Measurements from ENCODE around the gene CRAT. TPM values are rescaled to one million over a fixed set of nuclear protein-coding genes. Genes with fewer than 3 reads are reported as not detected.
A peak's percentile ranks its signal among the peaks of the same experiment; 100 is the strongest.
"Not testable (repeated sequence)": the region's sequence is repeated elsewhere in the genome, so short reads cannot be mapped to it uniquely, and the experiment has no call there.

CRAT gene
- total and polyA plus RNA-seq, 2 donors (not counting 1 experiment from before 2014, with no cell fraction given): 34.0 to 45.1 TPM

DNA sequence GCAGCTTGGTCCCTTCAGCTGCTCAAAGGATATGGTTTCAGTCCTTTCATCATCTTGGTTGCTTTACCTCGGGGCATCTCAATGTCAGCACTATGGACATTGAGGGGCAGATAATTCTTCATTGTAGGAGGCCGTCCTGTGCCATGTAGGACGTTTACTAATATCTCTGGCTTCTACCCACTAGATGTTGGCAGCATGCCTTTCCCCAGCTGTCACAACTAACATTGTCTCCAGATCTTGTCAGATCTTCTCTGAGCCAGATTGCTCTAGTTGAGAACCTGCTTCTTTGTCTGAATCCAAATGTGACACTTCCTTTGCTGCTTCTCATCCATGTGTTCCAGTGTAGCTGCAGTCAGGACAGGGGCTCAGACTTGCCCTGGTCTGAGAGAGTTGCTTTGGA, 10.9 kb upstream of the CRAT start:
- H3K9ac ChIP-seq (ENCODE audit: insufficient read depth, low read length): no peak overlapping the region
- no peak overlapping the region for H3K4me3 ChIP-seq (replicated peaks in 1 of 4; ENCODE audit: control extremely low read depth in 1 of 4, insufficient read depth in 1 of 4, low read depth in 3 of 4, low read length in 4 of 4)
- H3K27ac ChIP-seq (ENCODE audit: insufficient read depth, low read length): no peak overlapping the region
- no peaks in the 10 kb centered on the region for H4K20me1 ChIP-seq (ENCODE audit: control insufficient read depth, extremely low read depth, insufficient read depth, low read length)
- DNase-seq (ENCODE audit: low read depth in 2 of 2): peak in 1 of 2 donors; percentile 50
- H3K79me2 ChIP-seq (ENCODE audit: control insufficient read depth, insufficient read depth, low read length): peaks cover 8% of the 10 kb centered on the region
- no peaks in the 10 kb centered on the region for H3K27me3 ChIP-seq (ENCODE audit: control insufficient read depth, insufficient read depth, low read length)
- H3K9me3 ChIP-seq (ENCODE audit: control insufficient read depth, insufficient read depth, low read depth, low read length): no peaks in the 10 kb centered on the region
- no peak for TF ChIP-seq EZH2 (IDR thresholded peaks at IDR 0.05; ENCODE audit: low read length, missing control alignments)
- TF ChIP-seq, protein P1, sequence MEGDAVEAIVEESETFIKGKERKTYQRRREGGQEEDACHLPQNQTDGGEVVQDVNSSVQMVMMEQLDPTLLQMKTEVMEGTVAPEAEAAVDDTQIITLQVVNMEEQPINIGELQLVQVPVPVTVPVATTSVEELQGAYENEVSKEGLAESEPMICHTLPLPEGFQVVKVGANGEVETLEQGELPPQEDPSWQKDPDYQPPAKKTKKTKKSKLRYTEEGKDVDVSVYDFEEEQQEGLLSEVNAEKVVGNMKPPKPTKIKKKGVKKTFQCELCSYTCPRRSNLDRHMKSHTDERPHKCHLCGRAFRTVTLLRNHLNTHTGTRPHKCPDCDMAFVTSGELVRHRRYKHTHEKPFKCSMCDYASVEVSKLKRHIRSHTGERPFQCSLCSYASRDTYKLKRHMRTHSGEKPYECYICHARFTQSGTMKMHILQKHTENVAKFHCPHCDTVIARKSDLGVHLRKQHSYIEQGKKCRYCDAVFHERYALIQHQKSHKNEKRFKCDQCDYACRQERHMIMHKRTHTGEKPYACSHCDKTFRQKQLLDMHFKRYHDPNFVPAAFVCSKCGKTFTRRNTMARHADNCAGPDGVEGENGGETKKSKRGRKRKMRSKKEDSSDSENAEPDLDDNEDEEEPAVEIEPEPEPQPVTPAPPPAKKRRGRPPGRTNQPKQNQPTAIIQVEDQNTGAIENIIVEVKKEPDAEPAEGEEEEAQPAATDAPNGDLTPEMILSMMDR (conservative IDR thresholded peaks at IDR 0.05 in 1 of 2, IDR thresholded peaks at IDR 0.05 in 1 of 2; ENCODE audit: low read depth in 1 of 2, low read length in 2 of 2): no peak
- peaks cover 11% of the 10 kb centered on the region for H3K36me3 ChIP-seq (ENCODE audit: control insufficient read depth, insufficient read depth, low read length)
- H3K4me2 ChIP-seq (ENCODE audit: extremely low read depth, insufficient read depth, low read length): no peak overlapping the region
- H2AFZ ChIP-seq (ENCODE audit: low read length): no peak overlapping the region
- H3K4me1 ChIP-seq (ENCODE audit: control insufficient read depth, extremely low read depth, insufficient read depth, low read length): peaks cover 12% of the 10 kb centered on the region

DNA sequence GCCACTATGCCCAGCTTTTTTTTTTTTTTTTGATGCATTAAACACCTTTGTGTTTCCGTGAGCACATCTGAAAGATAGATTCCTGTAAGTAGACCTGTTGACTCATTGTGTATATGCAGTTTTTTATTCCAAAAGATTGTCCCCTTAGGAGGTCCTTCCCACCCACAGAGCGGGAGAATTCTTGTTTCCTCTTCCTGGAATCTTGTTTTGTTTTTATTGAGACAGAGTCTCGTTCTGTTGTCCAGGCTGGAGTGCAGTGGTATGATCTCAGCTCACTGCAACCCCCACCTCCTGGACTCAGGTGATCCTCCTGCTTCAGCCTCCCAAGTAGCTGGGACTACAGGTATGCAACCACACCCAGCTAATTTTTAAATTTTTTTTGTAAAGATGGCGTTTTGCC, 8.2 kb upstream of the CRAT start:
- Histone ChIP-seq H3K4me2 (ENCODE audit: extremely low read depth, insufficient read depth, low read length) (no peak overlapping the region), H3K9me3 (ENCODE audit: control insufficient read depth, insufficient read depth, low read depth, low read length) (no peaks in the 10 kb centered on the region), H3K9ac (ENCODE audit: insufficient read depth, low read length) (no peak overlapping the region), H3K27me3 (ENCODE audit: control insufficient read depth, insufficient read depth, low read length) (no peaks in the 10 kb centered on the region), H3K79me2 (ENCODE audit: control insufficient read depth, insufficient read depth, low read length) (peaks cover 13% of the 10 kb centered on the region), H3K4me1 (ENCODE audit: control insufficient read depth, extremely low read depth, insufficient read depth, low read length) (peaks cover 10% of the 10 kb centered on the region), H3K27ac (ENCODE audit: insufficient read depth, low read length) (no peak overlapping the region), H3K4me3 (replicated peaks in 1 of 4; ENCODE audit: control extremely low read depth in 1 of 4, insufficient read depth in 1 of 4, low read depth in 3 of 4, low read length in 4 of 4) (no peak overlapping the region), H2AFZ (ENCODE audit: low read length) (no peak overlapping the region), H3K36me3 (ENCODE audit: control insufficient read depth, insufficient read depth, low read length) (peaks cover 11% of the 10 kb centered on the region), H4K20me1 (ENCODE audit: control insufficient read depth, extremely low read depth, insufficient read depth, low read length) (no peaks in the 10 kb centered on the region)
- DNase-seq (ENCODE audit: low read depth in 2 of 2): no peak
- TF ChIP-seq, protein P1 (conservative IDR thresholded peaks at IDR 0.05 in 1 of 2, IDR thresholded peaks at IDR 0.05 in 1 of 2; ENCODE audit: low read depth in 1 of 2, low read length in 2 of 2): no peak
- TF ChIP-seq EZH2 (IDR thresholded peaks at IDR 0.05; ENCODE audit: low read length, missing control alignments): no peak

DNA sequence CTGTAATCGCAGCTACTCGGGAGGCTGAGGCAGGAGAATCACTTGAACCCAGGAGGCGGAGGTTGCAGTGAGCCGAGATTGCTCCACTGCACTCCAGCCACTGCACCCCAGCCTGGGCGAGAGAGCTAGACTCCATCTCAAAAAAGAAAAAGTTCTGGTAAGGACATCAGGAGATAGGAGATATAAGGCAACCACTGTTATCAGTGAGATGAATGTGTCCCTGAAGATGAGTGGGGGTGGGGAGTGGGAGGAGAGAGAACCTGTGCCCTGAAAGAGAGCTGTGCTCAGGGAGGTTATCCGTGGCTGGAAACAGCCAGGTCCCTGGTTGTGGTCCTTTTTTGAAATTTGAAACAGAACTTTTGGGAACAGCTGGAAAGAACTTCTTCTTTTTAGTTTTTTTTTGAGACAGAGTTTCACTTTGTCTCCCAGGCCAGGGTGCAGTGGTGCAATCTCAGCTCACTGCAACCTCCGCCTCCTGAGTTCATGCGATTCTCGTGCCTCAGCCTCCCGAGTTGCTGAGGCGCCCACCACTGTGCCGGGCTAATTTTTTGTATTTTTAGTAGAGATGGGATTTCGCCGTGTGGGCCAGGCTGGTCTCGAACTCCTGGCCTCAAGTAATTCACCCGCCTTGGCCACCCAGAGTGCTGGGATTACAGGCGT, 3.2 kb upstream of the CRAT start:
- TF ChIP-seq, protein P1 (conservative IDR thresholded peaks at IDR 0.05 in 1 of 2, IDR thresholded peaks at IDR 0.05 in 1 of 2; ENCODE audit: low read depth in 1 of 2, low read length in 2 of 2): no peak
- TF ChIP-seq EZH2 (IDR thresholded peaks at IDR 0.05; ENCODE audit: low read length, missing control alignments): no peak
- no peaks in the 10 kb centered on the region for H3K9me3 ChIP-seq (ENCODE audit: control insufficient read depth, insufficient read depth, low read depth, low read length)
- H3K27ac ChIP-seq (ENCODE audit: insufficient read depth, low read length): no peak overlapping the region
- DNase-seq (ENCODE audit: low read depth in 2 of 2): no peak
- H4K20me1 ChIP-seq (ENCODE audit: control insufficient read depth, extremely low read depth, insufficient read depth, low read length): no peaks in the 10 kb centered on the region
- no peak overlapping the region for H3K9ac ChIP-seq (ENCODE audit: insufficient read depth, low read length)
- no peaks in the 10 kb centered on the region for H3K27me3 ChIP-seq (ENCODE audit: control insufficient read depth, insufficient read depth, low read length)
- H2AFZ ChIP-seq (ENCODE audit: low read length): no peak overlapping the region
- H3K79me2 ChIP-seq (ENCODE audit: control insufficient read depth, insufficient read depth, low read length): peaks cover 27% of the 10 kb centered on the region
- no peak overlapping the region for H3K4me2 ChIP-seq (ENCODE audit: extremely low read depth, insufficient read depth, low read length)
- H3K4me3 ChIP-seq (replicated peaks in 1 of 4; ENCODE audit: control extremely low read depth in 1 of 4, insufficient read depth in 1 of 4, low read depth in 3 of 4, low read length in 4 of 4): no peak overlapping the region
- no peaks in the 10 kb centered on the region for H3K36me3 ChIP-seq (ENCODE audit: control insufficient read depth, insufficient read depth, low read length)
- peaks cover 4% of the 10 kb centered on the region for H3K4me1 ChIP-seq (ENCODE audit: control insufficient read depth, extremely low read depth, insufficient read depth, low read length)

DNA sequence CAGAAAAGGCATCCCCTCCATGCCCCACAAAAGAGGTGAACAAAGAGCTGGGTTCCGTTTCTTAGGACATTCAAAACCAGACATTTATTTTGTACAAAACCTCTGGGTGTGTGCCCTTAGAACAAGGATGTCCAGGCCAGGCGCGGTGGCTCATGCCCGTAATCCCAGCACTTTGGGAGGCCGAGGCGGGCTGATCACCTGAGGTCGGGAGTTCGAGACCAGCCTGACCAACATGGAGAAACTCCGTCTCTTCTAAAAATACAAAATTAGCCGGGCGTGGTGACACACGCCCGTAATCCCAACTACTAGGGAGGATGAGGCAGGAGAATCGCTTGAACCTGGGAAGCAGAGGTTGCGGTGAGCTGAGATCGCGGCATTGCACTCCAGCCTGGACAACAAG, 1.9 kb upstream of the CRAT start:
- not testable (repeated sequence) for H3K9me3 ChIP-seq (ENCODE audit: control insufficient read depth, insufficient read depth, low read depth, low read length); H2AFZ ChIP-seq (ENCODE audit: low read length); H3K27me3 ChIP-seq (ENCODE audit: control insufficient read depth, insufficient read depth, low read length); H3K4me1 ChIP-seq (ENCODE audit: control insufficient read depth, extremely low read depth, insufficient read depth, low read length); H4K20me1 ChIP-seq (ENCODE audit: control insufficient read depth, extremely low read depth, insufficient read depth, low read length); DNase-seq (ENCODE audit: low read depth in 2 of 2); H3K9ac ChIP-seq (ENCODE audit: insufficient read depth, low read length); H3K36me3 ChIP-seq (ENCODE audit: control insufficient read depth, insufficient read depth, low read length)
- Histone ChIP-seq H3K4me2 (ENCODE audit: extremely low read depth, insufficient read depth, low read length) (peak overlapping the region; percentile 61), H3K79me2 (ENCODE audit: control insufficient read depth, insufficient read depth, low read length) (peaks cover 28% of the 10 kb centered on the region), H3K27ac (ENCODE audit: insufficient read depth, low read length) (peak overlapping the region; percentile 8), H3K4me3 (replicated peaks in 1 of 4; ENCODE audit: control extremely low read depth in 1 of 4, insufficient read depth in 1 of 4, low read depth in 3 of 4, low read length in 4 of 4) (peak overlapping the region; percentile 79 to 90 (median 86))
